Neural progenitor cell (in vitro differentiated cells): ENCODE results near the gene TUBB3. TPM values are rescaled to one million over a fixed set of nuclear protein-coding genes. Genes with fewer than 3 reads are reported as not detected.

Experiments
- DNase-seq: peaks from one replicate; pipeline ENCODE4 v3.0.0-alpha.2; 2016; ENCODE audit warnings: low spot score
- H2AFZ ChIP-seq: fragments of 200-600 bp; sonication (generic); replicated peaks from 2 replicates; pipeline ENCODE4 v1.6.1; 2016; ENCODE audit warnings: antibody characterized with exemption
- H3F3A ChIP-seq: fragments of 200-600 bp; sonication (generic); 2 replicates; pipeline ENCODE4 v1.6.1; 2016; ENCODE audit warnings: antibody characterized with exemption, low read depth
- H3K27ac ChIP-seq: fragments of 200-600 bp; sonication (generic); 2 replicates; pipeline ENCODE4 v1.5.1; 2016; ENCODE audit warnings: mild to moderate bottlenecking
- H3K27me3 ChIP-seq: fragments of 200-600 bp; sonication (generic); 2 replicates; pipeline ENCODE4 v1.6.1; 2016; ENCODE audit warnings: mild to moderate bottlenecking, moderate library complexity
- H3K36me3 ChIP-seq: fragments of 200-600 bp; sonication (generic); 2 replicates; pipeline ENCODE4 v1.5.1; 2016
- H3K4me1 ChIP-seq: fragments of 200-600 bp; sonication (generic); 2 replicates; pipeline ENCODE4 v1.6.1; 2016; ENCODE audit warnings: mixed run types
- H3K4me2 ChIP-seq: fragments of 200-600 bp; sonication (generic); 2 replicates; pipeline ENCODE4 v1.6.1; 2016
- H3K4me3 ChIP-seq: fragments of 200-600 bp; sonication (generic); 2 replicates; pipeline ENCODE4 v1.5.1; 2016
- H3K79me2 ChIP-seq: fragments of 200-600 bp; sonication (generic); 2 replicates; pipeline ENCODE4 v1.6.1; 2016; ENCODE audit warnings: low read depth
- H3K9ac ChIP-seq: fragments of 200-600 bp; sonication (generic); 2 replicates; pipeline ENCODE4 v1.6.1; 2016
- H3K9me3 ChIP-seq: fragments of 200-600 bp; sonication (generic); 2 replicates; pipeline ENCODE4 v1.5.1; 2016; ENCODE audit warnings: low read depth
- H4K20me1 ChIP-seq: fragments of 200-600 bp; sonication (generic); 2 replicates; pipeline ENCODE4 v1.6.1; 2016; ENCODE audit warnings: low read depth
- H3K27ac Mint-ChIP-seq: 3 replicates; pipeline ENCODE4 v1.8.0; 2021; ENCODE audit warnings: mixed read lengths
- H3K27me3 Mint-ChIP-seq: 2 replicates; pipeline ENCODE4 v1.8.0; 2022; ENCODE audit warnings: low read depth, mild to moderate bottlenecking, inconsistent platforms, moderate library complexity, mixed read lengths; ENCODE audit not compliant: insufficient read depth
- H3K36me3 Mint-ChIP-seq: 3 replicates; pipeline ENCODE4 v1.8.0; 2021; ENCODE audit warnings: mixed read lengths
- H3K4me1 Mint-ChIP-seq: 3 replicates; pipeline ENCODE4 v1.8.0; 2021; ENCODE audit warnings: mixed read lengths
- H3K4me3 Mint-ChIP-seq: 3 replicates; pipeline ENCODE4 v1.8.0; 2021; ENCODE audit warnings: mild to moderate bottlenecking, moderate library complexity, mixed read lengths
- H3K9me3 Mint-ChIP-seq: 3 replicates; pipeline ENCODE4 v1.8.0; 2020; ENCODE audit warnings: mixed read lengths
- CTCF ChIP-seq: fragments of 200-600 bp; sonication (generic); IDR thresholded peaks from 2 replicates; pipeline ENCODE4 v1.5.1; 2017; ENCODE audit warnings: antibody characterized with exemption, mild to moderate bottlenecking
- EZH2 ChIP-seq: fragments of 200-600 bp; sonication (generic); IDR thresholded peaks from 2 replicates; pipeline ENCODE4 v1.6.1; 2017; ENCODE audit warnings: antibody characterized with exemption, mild to moderate bottlenecking, moderate library complexity
- EZH2phosphoT487 ChIP-seq: fragments of 200-600 bp; sonication (generic); IDR thresholded peaks from 2 replicates; pipeline ENCODE4 v1.6.1; 2017; ENCODE audit warnings: antibody characterized with exemption
- total RNA-seq: library from RNA; depleted of rRNA; stranded (reverse); fragments of >200 nt; gene quantifications from 2 replicates; pipeline ENCODE4 v1.2.3, GENCODE V29; 2015; ENCODE audit warnings: low replicate concordance

TUBB3 gene
- total RNA-seq, 1 donor from 2014 or later = 41.4 TPM

- Histone ChIP-seq H3K27me3 (no peaks in the 10 kb centered on the region), H2AFZ (no peak overlapping the region), H3K4me2 (no peak overlapping the region), H3K4me3 (no peak overlapping the region), H3K9me3 (no peaks in the 10 kb centered on the region), H3K9ac (no peak overlapping the region), H3K79me2 (no peaks in the 10 kb centered on the region), H3F3A (peaks cover 11% of the 10 kb centered on the region), H3K36me3 (no peaks in the 10 kb centered on the region), H3K4me1 (peaks cover 6% of the 10 kb centered on the region), H3K27ac (no peak overlapping the region), H4K20me1 (no peaks in the 10 kb centered on the region)
- TF ChIP-seq EZH2phosphoT487 (no peak), CTCF (no peak), EZH2 (no peak)
- H3K27ac Mint-ChIP-seq = no peak overlapping the region
- DNase-seq = no peak
- H3K9me3 Mint-ChIP-seq = peaks cover 8% of the 10 kb centered on the region
- H3K4me1 Mint-ChIP-seq = peaks cover 2% of the 10 kb centered on the region
- H3K36me3 Mint-ChIP-seq = peaks cover 25% of the 10 kb centered on the region
- H3K4me3 Mint-ChIP-seq = no peak overlapping the region
- peaks cover 2% of the 10 kb centered on the region for H3K27me3 Mint-ChIP-seq
Measured at GRCh38 chr16:89906140-89907025, 16.8 kb upstream of the TUBB3 start.

DNA sequence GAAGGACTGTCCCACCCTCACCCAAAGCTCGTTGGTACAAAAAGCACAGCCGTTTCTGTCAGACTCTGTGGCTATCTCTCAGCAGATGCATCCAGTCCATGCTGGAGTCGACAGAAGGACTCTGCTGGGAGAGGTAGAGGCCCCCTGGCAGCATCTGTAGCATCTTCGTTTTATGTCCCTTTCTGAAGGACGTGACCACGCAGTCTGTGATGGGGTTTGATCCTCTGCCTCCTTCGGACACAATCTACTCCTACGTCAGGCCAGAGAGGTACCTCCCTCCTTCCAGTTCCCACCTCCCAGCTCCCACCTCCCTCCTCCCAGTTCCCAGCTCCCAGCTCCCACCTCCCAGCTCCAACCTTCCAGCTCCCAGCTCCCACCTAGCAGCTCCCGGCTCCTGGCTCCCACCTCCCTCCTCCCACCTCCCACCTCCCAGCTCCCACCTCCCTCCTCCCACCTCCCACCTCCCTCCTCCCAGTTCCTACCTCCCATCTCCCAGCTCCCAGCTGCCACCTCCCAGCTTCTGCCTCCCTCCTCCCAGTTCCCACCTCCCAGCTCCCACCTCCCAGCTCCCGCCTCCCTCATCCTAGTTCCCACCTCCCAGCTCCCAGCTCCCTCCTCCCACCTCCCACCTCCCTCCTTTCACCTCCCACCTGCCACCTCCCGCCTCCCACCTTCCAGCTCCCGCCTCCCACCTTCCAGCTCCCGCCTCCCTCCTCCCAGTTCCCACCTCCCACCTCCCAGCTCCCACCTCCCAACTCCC is 15.9 kb upstream of the TUBB3 start:
- no peak for DNase-seq
- Mint-ChIP-seq H3K4me1 (peaks cover 2% of the 10 kb centered on the region), H3K4me3 (no peak overlapping the region), H3K36me3 (peaks cover 25% of the 10 kb centered on the region), H3K27ac (no peak overlapping the region), H3K27me3 (peaks cover 2% of the 10 kb centered on the region), H3K9me3 (peaks cover 8% of the 10 kb centered on the region)
- Histone ChIP-seq H3K79me2 (no peaks in the 10 kb centered on the region), H3K4me3 (no peak overlapping the region), H3K4me2 (no peak overlapping the region), H4K20me1 (no peaks in the 10 kb centered on the region), H3K36me3 (no peaks in the 10 kb centered on the region), H3K4me1 (peaks cover 6% of the 10 kb centered on the region), H3F3A (peaks cover 11% of the 10 kb centered on the region), H3K9ac (no peak overlapping the region), H3K9me3 (no peaks in the 10 kb centered on the region), H3K27me3 (no peaks in the 10 kb centered on the region), H2AFZ (no peak overlapping the region), H3K27ac (no peak overlapping the region)
- TF ChIP-seq CTCF (no peak), EZH2phosphoT487 (no peak), EZH2 (no peak)

DNA sequence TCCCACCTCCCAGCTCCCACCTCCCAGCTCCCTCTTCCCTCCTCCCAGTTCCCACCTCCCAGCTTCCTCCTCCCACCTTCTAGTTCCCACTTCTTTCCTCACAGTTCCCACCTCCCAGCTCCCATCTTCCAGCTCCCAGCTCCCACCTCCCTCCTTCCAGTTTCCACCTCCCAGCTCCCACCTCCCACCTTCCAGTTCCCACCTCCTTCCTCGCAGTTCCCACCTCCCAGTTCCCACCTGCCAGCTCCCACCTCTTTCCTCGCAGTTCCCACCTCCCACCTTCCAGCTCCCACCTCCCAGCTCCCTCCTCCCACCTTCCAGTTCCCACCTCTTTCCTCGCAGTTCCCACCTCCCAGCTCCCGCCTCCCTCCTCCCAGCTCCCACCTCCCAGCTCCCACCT is 14.9 kb upstream of the TUBB3 start:
- Mint-ChIP-seq H3K4me3 (no peak overlapping the region), H3K9me3 (peaks cover 8% of the 10 kb centered on the region), H3K27me3 (peaks cover under 1% of the 10 kb centered on the region), H3K27ac (no peak overlapping the region), H3K4me1 (peaks cover 2% of the 10 kb centered on the region), H3K36me3 (peaks cover 25% of the 10 kb centered on the region)
- Histone ChIP-seq H4K20me1 (no peaks in the 10 kb centered on the region), H3K36me3 (no peaks in the 10 kb centered on the region), H3K27ac (no peak overlapping the region), H3K9ac (no peak overlapping the region), H3K9me3 (no peaks in the 10 kb centered on the region), H3F3A (peaks cover 11% of the 10 kb centered on the region), H3K79me2 (no peaks in the 10 kb centered on the region), H3K4me3 (no peak overlapping the region), H3K27me3 (no peaks in the 10 kb centered on the region), H3K4me2 (no peak overlapping the region), H2AFZ (no peak overlapping the region), H3K4me1 (peaks cover 6% of the 10 kb centered on the region)
- no peak for TF ChIP-seq CTCF
- TF ChIP-seq EZH2phosphoT487 = no peak
- TF ChIP-seq EZH2 = no peak
- DNase-seq = no peak
